IPS DF 19.7 (cell line): Measurements from ENCODE around the gene UVSSA.

Source experiments
- DNase-seq: peaks from one replicate; pipeline ENCODE4 v3.0.0-alpha.2; 2013; ENCODE audit warnings: low read depth, low spot score

UVSSA gene

GRCh38 chr4:1349359-1350168, 2.6 kb downstream of the UVSSA start:
- no peak for DNase-seq

- no peak for DNase-seq
These were observed 3.1 kb downstream of the UVSSA start for GRCh38 chr4:1350169-1350520.

- DNase-seq = no peak
These were observed 5.0 kb downstream of the UVSSA start for GRCh38 chr4:1351854-1352566.

- DNase-seq = no peak
These were observed 5.5 kb downstream of the UVSSA start for GRCh38 chr4:1352567-1352900.

DNA sequence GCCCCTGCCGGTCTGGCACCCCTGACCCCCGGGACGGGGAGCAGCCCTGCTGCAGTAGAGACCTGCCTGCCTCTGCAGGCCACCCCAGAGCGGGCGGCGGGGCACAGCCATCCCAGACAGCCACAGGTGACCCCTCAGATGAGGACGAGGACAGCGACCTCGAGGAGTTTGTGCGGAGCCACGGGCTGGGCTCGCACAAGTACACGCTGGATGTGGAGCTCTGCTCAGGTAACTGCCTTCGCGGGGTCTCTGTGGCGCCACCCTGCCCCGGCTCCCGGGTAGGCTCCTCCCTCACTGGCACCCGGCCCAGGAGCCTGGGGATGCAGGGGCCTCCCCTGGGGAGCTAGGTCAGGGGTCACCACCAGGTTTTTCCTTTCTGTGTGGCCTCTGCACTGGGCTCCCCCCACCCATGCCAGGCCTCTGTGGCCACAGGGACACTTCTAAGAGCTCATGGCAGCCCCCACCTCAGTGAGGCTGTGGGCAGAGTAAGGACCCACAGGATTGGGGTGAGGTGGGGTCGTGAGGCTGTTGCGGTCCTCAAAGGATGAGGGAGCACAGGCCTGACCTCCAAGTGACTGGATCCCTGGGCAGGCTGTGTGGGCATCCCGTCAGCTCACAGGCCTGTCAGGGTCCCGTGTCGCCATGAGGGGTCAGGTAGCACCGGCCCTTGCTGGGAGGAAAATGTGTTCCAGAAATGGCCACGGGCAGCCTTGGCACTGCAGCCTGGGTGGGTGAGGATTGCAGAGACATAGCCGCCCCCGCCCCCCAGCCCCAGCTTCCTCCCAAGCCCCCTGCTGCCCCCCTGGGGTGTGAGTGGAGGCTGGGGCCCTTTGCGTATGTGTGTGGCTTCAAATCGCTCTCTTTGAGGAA, 6.4 kb downstream of the UVSSA start:
- DNase-seq = no peak

DNA sequence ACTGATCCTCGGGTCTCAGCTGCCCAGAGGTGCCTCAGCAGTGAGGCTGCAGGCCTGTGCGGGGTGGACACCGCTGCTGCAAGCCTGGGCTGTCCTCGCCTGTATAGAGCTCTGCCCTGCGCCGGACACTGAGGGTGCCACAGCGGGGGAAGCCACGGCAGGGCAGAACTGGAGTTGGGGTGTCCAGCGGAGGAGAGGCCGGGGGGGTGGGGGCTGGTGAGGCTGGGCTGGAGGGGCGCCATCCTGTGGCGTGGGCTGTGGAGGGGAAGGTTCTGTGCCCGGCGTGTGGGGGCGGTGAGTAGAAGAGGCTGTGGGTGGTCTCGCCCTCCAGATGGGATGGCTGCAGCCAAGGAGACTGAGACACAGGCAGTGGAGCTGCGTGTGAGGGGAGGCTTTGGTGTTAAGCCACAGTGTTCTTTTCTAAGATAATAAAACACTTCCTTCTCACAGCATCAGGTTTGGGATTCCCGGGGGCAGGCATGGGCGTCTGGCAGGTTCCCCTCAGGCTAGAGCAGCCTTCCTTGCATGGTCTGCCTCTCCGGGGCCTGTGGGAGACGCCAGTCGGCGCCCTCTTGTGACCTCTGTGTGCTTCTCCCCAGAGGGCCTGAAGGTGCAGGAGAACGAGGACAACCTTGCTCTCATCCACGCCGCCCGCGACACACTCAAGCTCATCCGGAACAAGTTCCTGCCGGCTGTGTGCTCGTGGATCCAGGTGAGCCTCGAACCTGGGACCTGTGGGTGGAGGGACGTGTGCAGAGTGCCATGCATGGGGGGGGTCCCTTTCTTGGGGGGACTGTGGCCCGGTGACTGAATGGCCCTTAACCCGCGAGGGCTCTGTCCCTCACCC, 7.4 kb downstream of the UVSSA start:
- no peak for DNase-seq

DNA sequence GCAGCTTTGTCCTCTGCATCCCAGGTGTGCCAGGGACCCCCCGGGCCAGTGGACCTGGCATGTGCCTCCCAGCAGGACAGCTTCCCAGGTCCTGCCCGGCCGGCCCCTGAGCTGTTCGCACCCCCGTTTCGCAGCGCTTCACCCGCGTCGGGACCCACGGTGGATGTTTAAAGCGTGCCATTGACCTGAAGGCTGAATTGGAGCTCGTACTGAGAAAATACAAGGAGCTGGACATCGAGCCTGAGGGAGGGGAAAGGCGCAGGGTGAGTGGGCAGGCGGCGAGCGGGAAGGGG, 7.9 kb downstream of the UVSSA start:
- DNase-seq = no peak

GRCh38 chr4:1355378-1355777, 8.4 kb downstream of the UVSSA start:
- DNase-seq = no peak

- DNase-seq = no peak
These were observed 9.4 kb downstream of the UVSSA start for GRCh38 chr4:1356181-1356998.

DNA sequence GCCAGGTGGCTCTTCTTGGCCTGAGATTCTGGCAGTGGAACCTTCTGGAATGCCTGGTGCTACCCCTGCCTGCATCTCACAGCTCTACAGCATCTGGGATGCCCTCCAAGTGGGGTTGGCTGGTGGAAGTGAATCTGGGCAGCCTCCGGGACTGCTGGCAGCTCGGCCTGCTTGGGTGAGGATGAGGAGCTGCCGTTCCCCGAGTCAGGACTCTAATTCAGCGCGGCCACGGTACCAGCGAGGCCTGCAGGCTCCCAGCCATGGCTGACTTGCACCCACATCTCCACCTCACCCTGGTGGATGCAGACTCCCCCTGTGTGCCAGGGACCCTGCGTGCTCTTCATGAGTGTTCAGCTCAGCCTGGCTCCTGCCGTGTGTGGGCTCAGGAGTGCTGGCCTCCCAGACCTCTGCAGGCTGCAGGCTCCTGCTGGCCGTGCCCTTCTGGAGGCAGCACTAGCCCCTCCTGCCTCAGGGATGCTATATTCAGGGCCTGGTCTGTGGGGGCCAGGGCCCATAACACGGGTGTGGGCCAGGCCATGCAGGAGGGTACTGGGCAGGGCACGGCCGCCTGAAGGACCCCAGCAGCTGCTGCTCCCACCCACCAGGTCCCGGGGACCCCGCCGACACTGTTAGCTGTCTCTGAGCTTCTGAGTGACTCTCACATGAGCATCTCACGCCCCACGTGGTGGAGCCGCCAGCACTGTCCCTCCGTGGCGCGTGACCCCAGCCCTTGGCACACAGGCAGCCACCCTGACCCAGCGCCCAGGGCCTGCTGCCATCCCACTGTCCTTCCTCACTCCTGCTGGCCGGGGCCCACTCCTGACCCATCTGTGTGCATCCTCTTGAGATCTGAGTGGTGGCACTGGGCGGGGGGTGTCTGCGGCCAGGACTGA, 10.6 kb downstream of the UVSSA start:
- no peak for DNase-seq

GRCh38 chr4:1358421-1359143, 11.6 kb downstream of the UVSSA start:
- no peak for DNase-seq

DNA sequence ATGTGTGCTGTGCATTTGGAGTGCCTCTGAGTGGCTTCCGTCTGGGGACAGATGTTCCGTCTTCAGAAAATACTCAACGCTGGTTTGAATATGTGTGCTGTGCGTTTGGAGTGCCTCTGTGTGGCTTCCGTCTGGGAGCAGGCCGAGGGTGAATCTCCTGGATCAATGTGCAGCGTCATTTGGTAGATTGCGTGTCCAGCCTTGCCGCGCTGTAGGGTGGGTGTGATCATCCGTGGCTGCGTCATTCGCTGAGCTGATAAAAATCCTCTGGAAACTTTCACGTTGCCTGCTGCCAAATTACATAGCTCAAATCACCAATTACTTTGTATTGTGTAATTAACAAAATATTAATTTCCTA, 12.1 kb downstream of the UVSSA start:
- no peak for DNase-seq

DNA sequence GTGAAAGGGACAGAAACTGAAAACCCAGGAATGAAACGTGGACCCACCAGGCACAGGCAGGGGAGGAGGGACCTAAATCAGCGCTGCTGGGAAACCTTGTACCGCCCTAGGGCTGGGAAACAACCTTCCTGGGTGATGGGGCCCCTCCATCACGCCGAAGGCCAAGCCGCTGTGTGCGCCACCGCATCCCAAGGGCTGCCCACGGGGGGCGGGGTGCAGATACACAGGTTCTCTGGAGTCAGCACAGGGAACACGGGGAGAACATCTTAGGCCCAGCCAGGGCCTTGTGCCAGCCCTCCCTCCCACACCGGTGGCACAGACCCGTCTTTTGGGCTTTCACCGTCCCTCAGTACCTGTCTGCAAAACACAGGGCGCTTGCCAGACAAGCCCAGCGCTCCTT, 13.0 kb downstream of the UVSSA start:
- DNase-seq = no peak

DNA sequence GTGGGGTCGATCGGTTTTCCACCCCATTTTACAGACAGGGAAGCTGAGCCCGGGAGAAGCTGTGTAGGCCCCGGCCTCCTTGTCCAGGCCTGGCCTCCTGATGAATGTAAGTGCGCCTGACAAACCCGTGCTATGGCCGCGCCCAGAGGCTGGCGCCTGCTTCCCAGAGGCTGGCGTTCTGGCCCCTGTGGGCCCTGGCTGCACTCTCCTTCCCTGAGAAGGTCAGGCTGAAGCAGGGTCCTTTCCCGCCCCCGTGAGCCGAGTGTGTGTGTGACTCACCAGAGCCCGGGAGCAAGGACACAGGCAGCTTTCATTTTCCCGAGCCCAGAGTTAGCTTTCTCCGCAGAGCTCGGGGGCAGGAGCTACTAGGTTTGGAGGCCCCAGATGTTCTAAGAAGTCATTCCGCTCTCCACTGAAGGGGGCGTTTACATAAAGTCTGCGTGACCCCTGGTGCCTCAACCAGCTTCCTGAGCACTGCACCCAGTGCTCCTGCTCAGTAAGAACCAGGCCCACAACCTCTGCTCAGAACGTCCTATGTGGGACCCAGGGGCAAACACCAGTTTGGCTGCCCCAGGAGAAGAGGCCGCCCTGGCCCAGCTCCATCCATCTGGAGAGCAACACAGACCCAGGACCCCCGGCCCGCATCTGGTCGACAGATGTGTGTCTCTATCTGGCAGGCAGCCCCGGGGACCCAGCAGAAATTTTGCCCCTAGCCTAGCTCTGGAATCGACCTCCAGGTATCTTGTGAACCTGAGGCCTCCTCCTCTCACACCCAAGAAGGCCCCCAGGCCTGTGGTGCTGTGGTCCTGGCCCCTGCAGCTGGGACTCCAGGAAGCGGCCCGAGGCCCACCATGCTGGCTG, 13.6 kb downstream of the UVSSA start:
- no peak for DNase-seq

GRCh38 chr4:1361431-1361830, 14.4 kb downstream of the UVSSA start:
- DNase-seq = no peak

GRCh38 chr4:1362046-1362445, 15.0 kb downstream of the UVSSA start:
- no peak for DNase-seq

DNA sequence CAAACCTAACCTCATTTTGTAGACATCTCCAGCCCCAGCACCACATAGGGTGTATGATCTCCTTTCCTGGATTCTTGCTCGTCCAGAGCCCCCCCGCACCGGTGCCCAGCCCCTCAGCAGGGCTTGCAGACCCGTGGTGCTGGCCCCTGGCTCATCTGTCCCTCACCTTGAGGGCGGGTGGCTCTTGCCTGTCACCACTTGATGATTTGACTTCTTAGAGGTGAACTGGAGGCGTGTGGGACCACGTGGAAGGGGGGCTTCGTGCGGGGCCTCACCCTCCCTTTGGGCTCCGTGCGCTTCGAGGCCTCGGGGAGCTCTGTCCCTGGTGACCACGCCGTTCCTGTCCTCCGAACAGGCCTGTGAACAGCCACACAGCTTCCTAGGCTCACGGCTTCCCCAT, 15.5 kb downstream of the UVSSA start:
- DNase-seq = no peak

GRCh38 chr4:1363513-1363912, 16.5 kb downstream of the UVSSA start:
- DNase-seq = no peak
